ENCODE data around the gene OR2B6.

The OR2B6 gene

DNA sequence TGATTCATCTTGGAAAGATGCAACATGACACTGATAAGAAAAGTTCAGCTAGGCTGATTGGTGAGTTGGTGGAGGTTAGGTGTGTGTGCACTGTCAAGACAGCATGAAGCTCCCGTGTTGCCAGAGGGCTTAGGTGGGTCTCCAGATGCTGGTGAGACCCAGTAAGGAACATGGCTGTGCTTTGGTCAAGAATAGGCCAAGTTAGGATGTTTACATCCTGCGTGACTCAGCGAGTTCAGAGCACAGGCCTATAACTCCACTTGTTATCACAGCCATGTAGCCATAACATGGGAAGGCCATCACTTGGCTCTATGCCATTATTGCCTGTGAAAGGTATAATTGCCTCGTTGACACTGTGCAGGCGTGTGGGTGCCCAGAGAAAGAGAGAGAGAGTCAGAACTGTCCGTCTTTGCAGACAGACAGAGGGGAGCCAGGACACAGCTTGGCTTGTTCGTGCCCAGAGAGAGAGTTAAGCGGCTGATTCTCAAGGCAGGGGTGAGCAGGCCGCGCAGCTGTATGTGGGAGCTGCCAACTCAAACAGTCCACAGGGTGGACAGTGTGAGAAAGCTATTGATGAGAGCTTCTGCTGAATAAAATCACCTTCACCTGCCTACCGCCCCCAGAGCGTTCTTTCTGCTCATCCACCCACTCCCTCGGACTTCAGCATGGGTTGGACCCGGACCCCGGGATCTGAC lies 43.5 kb downstream of the OR2B6 start:
- no peak for DNase-seq (ENCODE audit: low spot score)

- DNase-seq (ENCODE audit: low spot score): no peak
Observed at GRCh38 chr6:28001351-28001750, 44.3 kb downstream of the OR2B6 start.

GRCh38 chr6:28001751-28002150 lies 44.7 kb downstream of the OR2B6 start:
- no peak for DNase-seq (ENCODE audit: low spot score)

DNA sequence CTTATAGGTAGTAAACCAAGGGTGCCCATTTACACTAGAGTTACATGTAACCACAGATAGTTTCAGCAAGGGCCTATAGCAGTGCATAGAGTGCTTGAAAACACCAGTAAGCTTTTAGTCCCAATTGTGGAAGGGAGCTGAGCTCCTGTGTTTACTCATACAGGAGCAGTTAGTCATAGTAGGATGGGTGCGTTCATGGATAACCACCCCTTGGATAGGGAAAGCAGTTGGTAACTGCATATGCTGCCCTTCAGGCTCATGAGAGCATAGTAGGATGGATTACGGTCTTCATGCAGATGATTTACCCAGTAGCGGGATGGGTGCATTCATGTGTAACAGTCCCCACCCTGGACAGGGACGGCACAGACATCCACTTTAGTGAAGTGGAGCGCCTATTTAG lies 45.1 kb downstream of the OR2B6 start:
- DNase-seq (ENCODE audit: low spot score): no peak

GRCh38 chr6:28003059-28003458 lies 46.0 kb downstream of the OR2B6 start:
- DNase-seq (ENCODE audit: low spot score): no peak

- no peak for DNase-seq (ENCODE audit: low spot score)
Observed at GRCh38 chr6:28003661-28004060, 46.6 kb downstream of the OR2B6 start.

DNA sequence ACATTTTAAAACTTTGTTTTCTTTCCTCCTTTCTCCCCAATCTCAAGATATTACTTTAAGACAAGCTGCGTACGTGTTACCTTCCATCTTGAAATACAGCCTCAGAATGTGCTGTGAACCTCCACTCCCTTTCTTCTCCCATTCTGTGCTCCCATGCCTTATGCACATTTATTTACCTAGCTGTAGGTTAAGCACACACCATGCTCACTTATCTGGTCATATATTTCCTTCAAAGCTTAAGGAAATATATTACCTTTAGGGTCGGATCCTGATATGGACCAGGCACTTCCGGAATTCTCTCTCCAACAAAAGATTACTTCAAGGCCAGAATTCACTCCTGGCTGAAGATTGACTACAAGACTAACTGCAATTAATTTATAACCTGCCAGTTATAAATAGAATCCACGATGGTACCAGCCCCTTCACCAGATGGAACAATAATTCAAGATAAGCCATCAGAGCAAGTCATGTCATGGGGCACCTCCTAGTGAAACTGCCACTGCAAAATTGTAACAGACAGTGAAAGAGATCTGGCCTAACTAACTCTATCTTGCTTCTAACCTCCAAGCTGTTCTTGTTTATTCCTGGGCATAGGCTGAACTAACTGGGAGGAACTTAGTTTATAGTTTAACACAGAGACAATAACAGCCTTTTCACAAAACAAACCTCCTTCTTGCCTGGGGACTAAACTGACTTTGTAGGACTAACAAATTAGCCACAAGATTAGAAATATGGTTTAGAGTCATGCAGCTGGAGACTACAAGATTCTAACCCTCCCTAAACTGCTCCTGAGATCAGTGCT lies 47.5 kb downstream of the OR2B6 start:
- DNase-seq (ENCODE audit: low spot score): no peak

GRCh38 chr6:28005152-28005890 lies 48.3 kb downstream of the OR2B6 start:
- no peak for DNase-seq (ENCODE audit: low spot score)

DNA sequence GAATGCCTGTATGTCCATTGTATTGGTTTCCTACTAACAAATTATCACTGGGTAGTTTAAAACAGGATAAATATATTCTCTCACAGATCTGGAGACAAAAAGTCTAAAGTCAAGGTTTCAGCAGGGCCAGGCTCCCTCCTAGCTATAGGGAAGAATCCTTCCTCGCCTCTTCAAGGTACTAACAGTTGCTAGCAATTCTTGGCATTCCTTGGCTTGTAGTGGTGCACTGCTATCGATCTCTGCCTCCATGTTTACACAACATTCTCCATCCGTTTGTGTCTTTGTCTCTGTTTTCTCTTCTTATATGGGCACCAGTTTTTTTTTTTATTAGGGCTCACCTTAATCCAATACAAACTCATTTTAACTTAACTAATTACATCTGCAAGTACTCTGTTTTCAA lies 48.9 kb downstream of the OR2B6 start:
- DNase-seq (ENCODE audit: low spot score): no peak

Data from kidney capillary endothelial cell (primary cell).